Peyer's patch (tissue), 4 donors: ENCODE results near the gene AGBL4. TPM values are rescaled to one million over a fixed set of nuclear protein-coding genes. Genes with fewer than 3 reads are reported as not detected.

ENCODE experiments used
- DNase-seq, 3 donors: peaks; one replicate each; pipeline ENCODE4 v3.0.0-alpha.2; 2017 to 2019
- H3K27ac ChIP-seq, 4 donors: fragments of 200-600 bp; sonication (generic); one replicate each; pipeline ENCODE4 v1.5.1; 2016 to 2019
- H3K27me3 ChIP-seq, 2 donors: fragments of 200-600 bp; sonication (generic); one replicate each; pipeline ENCODE4 v1.5.1; 2019
- H3K36me3 ChIP-seq, 3 donors: fragments of 200-600 bp; sonication (generic); one replicate each; pipeline ENCODE4 v1.5.1; 2016 to 2019
- H3K4me1 ChIP-seq, 4 donors: fragments of 200-600 bp; sonication (generic); one replicate each; pipeline ENCODE4 v1.5.1; 2016 to 2019
- H3K4me3 ChIP-seq, 4 donors: fragments of 200-600 bp; sonication (generic); 1 replicate in 3 of 4; 2 replicates in 1 of 4; pipeline ENCODE4 v1.5.1; 2016 to 2019; ENCODE audit warnings: mild to moderate bottlenecking in 1 of 4
- H3K9me3 ChIP-seq, 4 donors: fragments of 200-600 bp; sonication (generic); one replicate each; pipeline ENCODE4 v1.5.1; 2016 to 2019; ENCODE audit warnings: mild to moderate bottlenecking in 1 of 4
- CTCF ChIP-seq, 6 experiments: fragments of 450-650 bp in 4 of 6; fragments of 200-600 bp in 2 of 6; sonication (generic) in 1 of 6; IDR thresholded peaks; one replicate each; pipeline ENCODE4 v1.5.1; 2017 to 2019; ENCODE audit warnings: antibody characterized with exemption in 6 of 6, mild to moderate bottlenecking in 3 of 6, moderate library complexity in 1 of 6
- POLR2A ChIP-seq, 2 donors: fragments of 450-650 bp; IDR thresholded peaks; one replicate each; pipeline ENCODE4 v1.5.1; 2017; ENCODE audit warnings: antibody characterized with exemption in 2 of 2, mild to moderate bottlenecking in 2 of 2, moderate library complexity in 2 of 2
- total RNA-seq, 4 donors: library from RNA; depleted of rRNA; stranded (reverse); fragments of >200 nt; gene quantifications; one replicate each; pipeline ENCODE4 v1.1.0, GENCODE V29; 2016

AGBL4 gene
- total RNA-seq, 4 donors from 2014 or later: 2.5 TPM; not detected in 3

GRCh38 chr1:49181033-49181432 lies 842.7 kb downstream of the AGBL4 start:
- Histone ChIP-seq H3K36me3 (no peaks in the 10 kb centered on the region), H3K4me1 (no peaks in the 10 kb centered on the region), H3K4me3 (no peak overlapping the region), H3K27me3 (no peaks in the 10 kb centered on the region), H3K27ac (no peak overlapping the region), H3K9me3 (no peaks in the 10 kb centered on the region)
- no peak for TF ChIP-seq CTCF (IDR thresholded peaks at IDR 0.05)
- no peak for TF ChIP-seq POLR2A (IDR thresholded peaks at IDR 0.05)
- no peak for DNase-seq

GRCh38 chr1:49171941-49172593 lies 851.7 kb downstream of the AGBL4 start:
- Histone ChIP-seq H3K27ac (no peak overlapping the region), H3K36me3 (no peaks in the 10 kb centered on the region), H3K4me1 (no peaks in the 10 kb centered on the region), H3K4me3 (no peak overlapping the region), H3K27me3 (no peaks in the 10 kb centered on the region), H3K9me3 (no peaks in the 10 kb centered on the region)
- DNase-seq: no peak
- TF ChIP-seq CTCF (IDR thresholded peaks at IDR 0.05) (no peak), POLR2A (IDR thresholded peaks at IDR 0.05) (no peak)

GRCh38 chr1:49166031-49166430 lies 857.7 kb downstream of the AGBL4 start:
- TF ChIP-seq CTCF (IDR thresholded peaks at IDR 0.05) (no peak), POLR2A (IDR thresholded peaks at IDR 0.05) (no peak)
- no peaks in the 10 kb centered on the region for H3K4me1 ChIP-seq

GRCh38 chr1:49163031-49163430 lies 860.7 kb downstream of the AGBL4 start:
- Histone ChIP-seq H3K27me3 (no peaks in the 10 kb centered on the region), H3K9me3 (peaks cover 0 to 3% (median 0%) of the 10 kb centered on the region in 4 donors), H3K27ac (no peak overlapping the region), H3K4me3 (no peak overlapping the region), H3K36me3 (no peaks in the 10 kb centered on the region), H3K4me1 (no peaks in the 10 kb centered on the region)
- DNase-seq: no peak
- no peak for TF ChIP-seq CTCF (IDR thresholded peaks at IDR 0.05)
- TF ChIP-seq POLR2A (IDR thresholded peaks at IDR 0.05): no peak

More at GRCh38 chr1:49166031-49166430, 857.7 kb downstream of the AGBL4 start:
- no peaks in the 10 kb centered on the region for H3K27me3 ChIP-seq
- H3K36me3 ChIP-seq: no peaks in the 10 kb centered on the region
- no peak for DNase-seq
- no peak overlapping the region for H3K4me3 ChIP-seq
- no peak overlapping the region for H3K27ac ChIP-seq
- H3K9me3 ChIP-seq: no peaks in the 10 kb centered on the region

- no peak for TF ChIP-seq CTCF (IDR thresholded peaks at IDR 0.05)
- no peak for TF ChIP-seq POLR2A (IDR thresholded peaks at IDR 0.05)
- no peaks in the 10 kb centered on the region for H3K27me3 ChIP-seq
- H3K36me3 ChIP-seq: no peaks in the 10 kb centered on the region
These were observed 863.1 kb downstream of the AGBL4 start for GRCh38 chr1:49160677-49161076.

More at GRCh38 chr1:49160677-49161076, 863.1 kb downstream of the AGBL4 start:
- Histone ChIP-seq H3K4me1 (no peaks in the 10 kb centered on the region), H3K9me3 (peaks cover 0 to 3% (median 0%) of the 10 kb centered on the region in 4 donors), H3K4me3 (no peak overlapping the region), H3K27ac (no peak overlapping the region)
- DNase-seq: no peak
